ENCODE measurements around the gene SLC66A2.
"Not testable (repeated sequence)": the region's sequence is repeated elsewhere in the genome, so short reads cannot be mapped to it uniquely, and the experiment has no call there.

SLC66A2 gene

GRCh38 chr18:79951545-79952455 is at the start of gene SLC66A2:
SLC66A2 (minus strand) TSS chr18:79951653; CDS start chr18:79950926, 727 bp downstream.
- peak; percentile 92 for DNase-seq

DNA sequence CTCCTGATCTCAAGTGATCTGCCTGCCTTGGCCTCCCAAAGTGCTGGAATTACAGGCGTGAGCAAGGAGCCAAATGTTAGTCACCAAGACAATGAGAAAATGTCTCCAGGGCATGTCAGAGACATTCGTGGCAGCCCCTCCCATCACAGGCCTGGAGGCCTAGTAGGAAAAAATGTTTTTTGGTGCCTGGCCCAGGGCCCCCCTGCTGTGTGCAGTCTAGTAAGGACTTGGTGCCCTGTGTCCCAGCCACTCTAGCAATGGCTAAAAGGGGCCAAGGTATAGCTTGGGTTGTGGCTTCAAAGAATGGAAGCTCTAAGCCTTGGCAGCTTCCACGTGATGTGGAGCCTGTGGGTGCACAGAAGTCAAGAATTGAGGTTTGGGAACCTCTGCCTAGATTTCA is 49.4 kb upstream of the SLC66A2 start:
- no peak for DNase-seq

DNA sequence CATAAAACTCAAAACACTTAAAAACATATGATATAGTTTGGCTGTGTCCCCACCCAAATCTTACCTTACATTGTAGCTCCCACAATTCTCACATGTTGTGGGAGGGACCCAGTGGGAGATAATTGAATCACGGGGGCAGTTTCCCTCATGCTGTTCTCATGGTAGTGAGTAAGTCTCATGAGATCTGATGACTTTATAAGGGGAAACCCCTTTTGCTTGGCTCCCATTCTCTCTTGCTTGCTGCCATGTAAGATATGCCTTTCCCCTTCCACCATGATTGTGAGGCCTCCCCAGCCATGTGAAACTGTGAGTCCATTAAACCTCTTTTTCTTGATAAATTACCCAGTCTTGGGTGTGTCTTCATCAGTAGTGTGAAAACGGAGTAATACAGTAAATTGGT is 48.2 kb upstream of the SLC66A2 start:
- not testable (repeated sequence) for DNase-seq

DNA sequence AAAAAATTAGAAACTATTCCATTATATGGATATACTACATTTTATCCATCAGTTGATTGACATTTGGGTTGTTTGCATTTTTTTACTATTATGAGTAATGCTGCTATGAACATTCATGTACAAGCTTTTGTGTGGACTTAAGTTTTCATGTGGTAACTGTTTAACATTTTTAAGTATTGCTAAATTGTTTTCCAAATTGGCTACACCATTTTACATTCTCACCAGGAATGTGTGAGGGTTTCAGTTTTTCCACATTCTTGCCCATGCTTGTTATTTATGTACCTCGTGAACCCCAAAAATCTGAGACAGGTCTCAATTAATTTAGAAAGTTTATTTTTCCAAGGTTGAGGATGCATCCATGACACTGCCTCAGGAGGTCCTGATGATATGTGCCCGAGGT is 40.0 kb upstream of the SLC66A2 start:
- DNase-seq, result no peak

- no peak for DNase-seq
These were observed 37.7 kb upstream of the SLC66A2 start for GRCh38 chr18:79989195-79989497.

GRCh38 chr18:79988451-79989194 is 37.2 kb upstream of the SLC66A2 start, which contains the start of gene TXNL4A:
TXNL4A (minus strand) TSS chr18:79988563; CDS start chr18:79988392, 171 bp downstream.
- peak; percentile 90 for DNase-seq

- peak; percentile 62 for DNase-seq
These were observed 36.6 kb upstream of the SLC66A2 start for GRCh38 chr18:79988071-79988450.

DNA sequence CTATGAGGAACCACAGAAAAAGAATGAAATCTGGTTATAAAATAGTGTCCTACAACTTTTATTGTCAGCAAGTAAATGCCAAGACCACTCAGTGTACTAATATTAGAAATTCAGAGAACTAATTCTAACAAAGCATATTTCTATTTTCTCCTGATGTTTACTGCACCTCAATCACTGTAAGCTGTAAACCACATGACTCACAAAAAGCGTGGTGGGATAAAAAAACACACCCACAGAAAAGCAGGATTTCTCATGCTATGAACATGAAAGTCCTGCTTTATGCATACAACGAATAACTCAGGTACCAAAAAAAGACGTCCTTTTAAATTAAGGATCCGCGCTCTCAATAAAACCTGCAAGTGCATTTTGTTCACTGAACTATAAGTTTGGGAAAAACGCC is 36.1 kb upstream of the SLC66A2 start:
- no peak for DNase-seq

DNA sequence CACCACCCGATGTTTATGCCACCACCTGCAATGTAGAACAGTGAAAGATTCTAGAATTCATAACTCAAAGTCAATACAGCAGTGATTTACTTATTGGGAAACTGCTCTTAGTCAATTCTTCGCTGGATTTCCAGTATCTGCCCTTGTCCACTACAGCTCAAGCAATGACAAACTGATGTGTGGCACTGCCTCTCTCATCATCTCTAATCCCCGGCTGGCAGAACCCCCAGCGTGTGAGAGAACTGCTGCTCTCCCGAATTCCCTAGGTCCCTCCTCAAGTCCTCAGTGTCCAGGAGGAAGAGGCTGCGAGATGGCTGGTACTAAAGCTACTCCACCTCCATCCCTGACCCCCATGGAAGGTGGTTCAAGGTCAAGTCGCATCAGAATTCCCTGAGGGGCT is 35.3 kb upstream of the SLC66A2 start:
- no peak for DNase-seq

DNA sequence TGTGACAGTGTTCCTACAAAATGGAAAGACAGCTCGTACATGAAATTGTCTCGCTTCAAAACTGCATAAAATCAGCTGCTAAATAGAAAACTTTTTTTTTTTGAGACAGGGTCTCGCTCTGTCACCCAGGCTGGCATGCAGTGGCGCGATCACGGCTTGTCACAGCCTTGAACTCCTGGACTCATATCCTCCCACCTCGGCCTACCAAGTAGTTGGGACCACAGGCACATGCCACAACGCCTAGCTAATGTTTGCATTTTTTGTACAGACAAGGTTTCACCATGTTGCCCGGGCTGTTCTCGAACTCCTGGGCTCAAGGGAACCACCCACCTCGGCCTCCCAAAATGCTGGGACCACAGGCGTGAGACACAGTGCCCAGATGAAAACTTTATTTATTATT is 33.7 kb upstream of the SLC66A2 start:
- no peak for DNase-seq

DNA sequence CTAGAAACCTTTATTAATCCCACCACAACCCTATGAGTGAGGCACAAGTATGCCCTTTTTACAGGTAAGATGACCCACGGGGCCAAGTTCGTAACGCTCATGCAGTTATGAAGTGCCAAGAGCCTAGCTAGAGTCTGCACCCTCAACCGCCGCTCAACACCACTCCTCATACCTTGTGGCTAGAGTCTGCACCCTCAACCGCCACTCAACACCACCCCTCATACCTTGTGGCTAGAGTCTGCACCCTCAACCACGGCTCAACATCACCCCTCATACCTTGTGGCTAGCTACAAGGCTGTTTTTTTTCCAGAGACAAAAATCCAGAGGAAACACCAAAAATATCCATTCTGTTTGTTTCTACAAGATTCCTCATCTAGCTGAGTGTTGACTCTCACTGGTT is 32.3 kb upstream of the SLC66A2 start:
- DNase-seq, result no peak

GRCh38 chr18:79983253-79983652 is 31.8 kb upstream of the SLC66A2 start:
- DNase-seq, result no peak

DNA sequence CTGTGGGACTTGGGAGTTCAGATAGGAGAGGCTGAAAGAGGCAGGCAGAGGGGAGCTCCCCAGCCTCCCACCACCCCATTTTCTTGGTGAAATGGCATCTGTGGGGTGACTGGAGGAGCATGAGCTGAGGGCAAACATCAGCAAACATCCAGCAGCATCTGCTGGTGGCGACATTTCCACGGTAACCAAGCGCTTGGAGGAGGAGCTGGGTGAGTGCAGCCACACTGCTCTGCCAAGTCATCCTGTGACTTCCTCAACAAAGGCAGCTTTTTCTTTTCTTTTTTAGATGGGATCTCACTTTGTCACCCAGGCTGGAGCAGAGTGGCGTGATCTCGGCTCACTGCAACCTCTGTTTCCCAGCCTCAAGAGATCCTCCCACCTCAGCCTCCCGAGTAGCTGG is 31.3 kb upstream of the SLC66A2 start:
- DNase-seq, result peak; percentile 47

DNA sequence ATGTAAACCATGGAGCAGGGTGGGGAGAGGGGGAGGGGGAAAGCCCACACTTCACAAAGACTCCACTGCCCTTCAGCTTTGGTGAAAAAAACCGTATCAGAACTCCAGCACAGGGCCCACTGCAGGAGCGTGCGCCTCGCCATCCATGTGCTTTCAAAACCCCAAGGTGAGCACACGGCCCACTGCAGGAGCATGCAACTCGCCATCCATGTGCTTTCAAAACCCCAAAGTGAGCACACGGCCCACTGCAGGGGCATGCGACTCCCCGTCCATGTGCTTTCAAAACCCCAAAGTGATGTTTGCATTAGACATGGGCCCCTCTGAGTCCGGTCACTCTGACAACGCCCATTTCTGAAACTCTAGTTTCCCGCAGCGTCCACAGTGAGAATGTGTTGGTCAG is 29.1 kb upstream of the SLC66A2 start:
- no peak for DNase-seq

DNA sequence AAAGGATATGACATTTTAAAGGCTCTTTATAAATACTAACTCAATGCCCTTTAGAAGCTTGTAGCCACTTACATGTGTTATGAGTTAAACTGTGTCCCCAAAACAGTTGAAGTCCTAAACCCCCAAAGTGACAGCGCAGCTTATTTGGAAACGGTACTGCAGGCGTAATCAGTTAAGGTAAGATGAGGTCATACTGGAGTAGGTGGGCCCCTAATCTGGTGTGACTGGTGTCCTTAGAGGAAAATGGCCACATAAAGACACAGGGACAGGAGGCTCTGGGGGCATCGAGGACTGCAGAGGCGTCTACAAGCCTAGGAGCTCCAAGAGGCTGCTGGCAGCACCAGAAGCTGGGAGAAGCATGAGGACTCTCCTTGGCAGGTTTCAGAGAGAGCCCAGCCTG is 28.4 kb upstream of the SLC66A2 start:
- no peak for DNase-seq

- DNase-seq, result no peak
These were observed 24.7 kb upstream of the SLC66A2 start for GRCh38 chr18:79975985-79976680.

DNA sequence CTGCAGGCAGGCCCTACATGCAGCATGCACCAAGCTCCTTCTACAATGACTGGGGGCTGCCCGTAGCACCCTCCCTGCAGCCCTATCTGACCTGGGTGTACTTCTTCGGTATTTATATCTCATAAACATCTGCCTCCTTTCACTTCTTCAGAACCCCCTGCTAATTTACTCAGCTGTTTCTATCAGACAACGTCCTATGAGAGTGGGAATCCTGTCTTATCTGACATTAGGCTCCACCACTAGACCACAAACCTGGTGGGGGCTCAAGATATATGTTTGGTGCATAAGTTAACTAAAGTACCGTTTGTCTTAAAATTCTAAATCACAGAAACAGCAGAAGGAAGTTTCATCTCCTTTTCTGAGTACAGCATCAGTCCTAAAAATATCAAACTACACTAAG is 23.6 kb upstream of the SLC66A2 start:
- DNase-seq, result no peak

DNA sequence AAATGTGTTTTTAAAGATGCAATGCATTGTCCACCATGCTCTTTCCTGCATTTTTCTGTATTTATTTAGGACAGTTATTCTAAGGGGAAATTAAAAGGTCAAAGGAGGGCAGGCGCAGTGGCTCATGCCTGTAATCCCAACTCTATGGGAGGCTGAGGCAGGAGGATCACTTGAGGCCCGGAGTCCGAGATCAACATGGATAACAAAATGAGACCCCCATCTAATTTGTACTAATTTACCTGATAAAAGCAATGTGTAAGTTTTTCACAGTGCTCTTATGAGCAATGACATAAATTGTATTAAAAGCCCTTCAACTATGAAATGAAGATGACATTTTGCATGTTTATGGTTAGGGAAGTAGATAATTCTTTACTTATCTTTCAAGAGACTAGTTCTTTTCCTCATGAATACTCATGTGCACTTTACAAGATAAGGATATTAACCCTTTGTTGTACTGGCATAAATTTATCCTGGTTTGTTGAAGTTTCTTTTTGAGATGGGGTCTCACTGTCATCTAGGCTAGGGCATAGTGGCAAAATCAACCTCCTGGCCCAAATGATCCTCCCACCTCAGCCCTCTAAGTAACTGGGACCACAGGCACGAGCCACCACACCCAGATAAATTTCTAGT is 22.7 kb upstream of the SLC66A2 start:
- no peak for DNase-seq

DNA sequence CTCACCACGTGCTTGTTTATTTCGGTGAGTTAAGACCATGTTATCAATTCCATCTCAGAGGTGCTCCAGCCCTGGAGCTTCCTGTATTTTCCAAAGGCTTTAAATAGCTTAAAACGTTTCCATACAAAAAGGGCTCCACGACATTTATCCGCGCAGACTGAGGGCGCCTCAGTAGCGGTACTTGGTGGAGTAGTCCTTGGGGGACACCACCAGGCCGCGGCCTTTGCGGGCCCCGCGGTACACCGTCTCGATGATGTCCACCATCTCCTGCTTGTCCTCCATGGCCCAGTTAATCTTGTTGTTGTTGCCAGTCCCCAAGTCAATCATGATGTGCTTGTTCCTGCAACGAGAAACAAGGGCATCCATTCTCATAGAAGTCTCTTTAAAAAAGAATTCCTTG is 22.1 kb upstream of the SLC66A2 start:
- no peak for DNase-seq

GRCh38 chr18:79972720-79973119 is 21.3 kb upstream of the SLC66A2 start:
- no peak for DNase-seq

DNA sequence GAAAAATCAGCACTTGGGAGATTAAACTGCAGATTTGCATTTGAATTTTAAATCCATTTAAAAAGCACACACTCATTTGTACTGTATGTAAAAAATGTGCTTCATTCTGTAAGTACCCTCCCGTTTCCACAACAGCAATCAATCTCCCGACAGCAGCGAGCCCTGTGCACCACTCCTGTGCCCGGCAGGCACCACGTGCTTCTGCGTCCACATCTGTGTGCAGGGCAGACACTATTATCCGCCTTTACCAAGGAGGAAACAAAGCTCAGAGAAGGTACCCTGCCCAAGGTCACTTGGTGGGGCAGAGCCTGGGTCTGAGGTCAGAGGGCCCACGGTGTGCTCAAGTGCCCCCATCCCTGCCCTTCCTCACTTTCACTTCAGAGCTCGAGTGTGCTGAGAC is 20.5 kb upstream of the SLC66A2 start:
- no peak for DNase-seq

- no peak for DNase-seq
These were observed 19.9 kb upstream of the SLC66A2 start for GRCh38 chr18:79971211-79971952.
